HK-2 (cell line): ENCODE results near the gene FTCD.

Experiments
- DNase-seq: peaks from one replicate; pipeline ENCODE4 v3.0.0-alpha.2; 2018; ENCODE audit not compliant: unreplicated experiment

Gene FTCD

GRCh38 chr21:46124083-46124925, 31.1 kb downstream of the FTCD start:
- DNase-seq = no peak

GRCh38 chr21:46122758-46123683, 32.4 kb downstream of the FTCD start:
- no peak for DNase-seq

- no peak for DNase-seq
Measured at GRCh38 chr21:46122237-46122671, 33.1 kb downstream of the FTCD start.

- DNase-seq = no peak
Measured at GRCh38 chr21:46121286-46122221, 33.8 kb downstream of the FTCD start.

GRCh38 chr21:46120301-46121285, 34.8 kb downstream of the FTCD start:
- no peak for DNase-seq

GRCh38 chr21:46119637-46120271, 35.6 kb downstream of the FTCD start:
- DNase-seq = no peak

- no peak for DNase-seq
Measured at GRCh38 chr21:46119144-46119636, 36.2 kb downstream of the FTCD start.

GRCh38 chr21:46118316-46119143, 36.8 kb downstream of the FTCD start:
- DNase-seq = no peak

GRCh38 chr21:46117586-46118315, 37.6 kb downstream of the FTCD start:
- DNase-seq = no peak

GRCh38 chr21:46116776-46117585, 38.4 kb downstream of the FTCD start:
- DNase-seq = no peak

- no peak for DNase-seq
Measured at GRCh38 chr21:46116189-46116775, 39.1 kb downstream of the FTCD start.

- no peak for DNase-seq
Measured at GRCh38 chr21:46115441-46116188, 39.8 kb downstream of the FTCD start.

- DNase-seq = no peak
Measured at GRCh38 chr21:46114963-46115362, 40.4 kb downstream of the FTCD start.

- no peak for DNase-seq
Measured at GRCh38 chr21:46113497-46114176, 41.7 kb downstream of the FTCD start.

- DNase-seq = no peak
Measured at GRCh38 chr21:46112725-46113215, 42.6 kb downstream of the FTCD start.
